ENCODE measurements around the gene DTNA. TPM values are rescaled to one million over a fixed set of nuclear protein-coding genes. Genes with fewer than 3 reads are reported as not detected.

The DTNA gene
- polyA plus RNA-seq, 1 donor from 2014 or later = 53.9 TPM

DNA sequence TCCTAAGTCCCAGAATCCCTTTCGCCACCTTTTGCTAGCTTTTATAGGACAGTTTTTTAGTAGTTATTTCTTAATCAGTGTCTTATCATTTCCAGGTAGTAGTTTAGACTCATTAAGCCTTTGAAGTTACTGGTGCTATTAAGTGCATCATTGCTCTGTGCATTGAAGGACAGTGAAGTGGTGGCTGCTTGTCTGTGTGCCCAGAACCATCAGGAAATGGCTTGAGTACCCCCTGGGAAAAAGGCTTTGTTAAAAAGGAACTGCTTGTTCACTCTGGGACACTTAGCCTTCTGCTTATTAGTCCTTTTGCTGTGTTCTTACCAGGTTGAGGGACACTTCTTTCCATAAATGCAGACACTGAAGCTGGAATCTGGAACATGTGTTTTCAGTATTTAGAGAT lies 30.0 kb downstream of the DTNA start:
- H3K4me3 ChIP-seq (ENCODE audit: low read length) = no peak overlapping the region
- no peaks in the 10 kb centered on the region for H3K36me3 ChIP-seq (ENCODE audit: insufficient read depth, low read length)
- H3F3A ChIP-seq (ENCODE audit: insufficient read depth, low read length, poor library complexity, severe bottlenecking) = no peaks in the 10 kb centered on the region

DNA sequence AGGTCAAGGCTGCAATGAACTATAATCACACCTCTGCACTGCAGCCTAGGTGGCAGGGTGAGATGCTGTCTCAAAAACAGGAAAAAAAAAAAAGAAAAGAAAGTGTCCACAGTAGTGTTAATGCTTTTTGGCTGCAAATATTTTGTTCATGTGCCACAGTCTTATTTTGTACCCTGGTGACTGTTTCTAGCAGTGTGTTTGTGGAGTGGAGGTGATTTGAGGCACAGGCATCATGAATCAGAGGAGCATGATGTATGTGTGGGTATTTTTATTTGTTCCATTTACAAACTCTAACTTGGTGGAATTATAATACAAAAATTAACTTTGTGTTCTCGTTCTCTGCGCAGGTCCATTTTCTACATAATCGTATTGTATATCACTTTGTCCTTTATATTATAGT lies 30.6 kb downstream of the DTNA start:
- no peaks in the 10 kb centered on the region for H3K36me3 ChIP-seq (ENCODE audit: insufficient read depth, low read length)
- H3K4me3 ChIP-seq (ENCODE audit: low read length) = no peak overlapping the region
- no peaks in the 10 kb centered on the region for H3K9me3 ChIP-seq (ENCODE audit: low read length)
- no peaks in the 10 kb centered on the region for H3K79me2 ChIP-seq (replicated peaks; ENCODE audit: insufficient read depth, low read length)
- no peak overlapping the region for H3K4me2 ChIP-seq (ENCODE audit: low read length)
- H3K9me2 ChIP-seq (ENCODE audit: insufficient read depth, low read length) = no peaks in the 10 kb centered on the region
- no peaks in the 10 kb centered on the region for H3K27me3 ChIP-seq (ENCODE audit: insufficient read depth, low read depth, low read length)
- TF ChIP-seq, protein P1, sequence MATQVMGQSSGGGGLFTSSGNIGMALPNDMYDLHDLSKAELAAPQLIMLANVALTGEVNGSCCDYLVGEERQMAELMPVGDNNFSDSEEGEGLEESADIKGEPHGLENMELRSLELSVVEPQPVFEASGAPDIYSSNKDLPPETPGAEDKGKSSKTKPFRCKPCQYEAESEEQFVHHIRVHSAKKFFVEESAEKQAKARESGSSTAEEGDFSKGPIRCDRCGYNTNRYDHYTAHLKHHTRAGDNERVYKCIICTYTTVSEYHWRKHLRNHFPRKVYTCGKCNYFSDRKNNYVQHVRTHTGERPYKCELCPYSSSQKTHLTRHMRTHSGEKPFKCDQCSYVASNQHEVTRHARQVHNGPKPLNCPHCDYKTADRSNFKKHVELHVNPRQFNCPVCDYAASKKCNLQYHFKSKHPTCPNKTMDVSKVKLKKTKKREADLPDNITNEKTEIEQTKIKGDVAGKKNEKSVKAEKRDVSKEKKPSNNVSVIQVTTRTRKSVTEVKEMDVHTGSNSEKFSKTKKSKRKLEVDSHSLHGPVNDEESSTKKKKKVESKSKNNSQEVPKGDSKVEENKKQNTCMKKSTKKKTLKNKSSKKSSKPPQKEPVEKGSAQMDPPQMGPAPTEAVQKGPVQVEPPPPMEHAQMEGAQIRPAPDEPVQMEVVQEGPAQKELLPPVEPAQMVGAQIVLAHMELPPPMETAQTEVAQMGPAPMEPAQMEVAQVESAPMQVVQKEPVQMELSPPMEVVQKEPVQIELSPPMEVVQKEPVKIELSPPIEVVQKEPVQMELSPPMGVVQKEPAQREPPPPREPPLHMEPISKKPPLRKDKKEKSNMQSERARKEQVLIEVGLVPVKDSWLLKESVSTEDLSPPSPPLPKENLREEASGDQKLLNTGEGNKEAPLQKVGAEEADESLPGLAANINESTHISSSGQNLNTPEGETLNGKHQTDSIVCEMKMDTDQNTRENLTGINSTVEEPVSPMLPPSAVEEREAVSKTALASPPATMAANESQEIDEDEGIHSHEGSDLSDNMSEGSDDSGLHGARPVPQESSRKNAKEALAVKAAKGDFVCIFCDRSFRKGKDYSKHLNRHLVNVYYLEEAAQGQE (IDR thresholded peaks at IDR 0.05; ENCODE audit: borderline replicate concordance) = no peak
- no peak for TF ChIP-seq TAF1 (IDR thresholded peaks at IDR 0.05; ENCODE audit: low read depth)
- no peak for TF ChIP-seq SMC3 (conservative IDR thresholded peaks at IDR 0.05; ENCODE audit: poor library complexity)
- TF ChIP-seq, protein P2, sequence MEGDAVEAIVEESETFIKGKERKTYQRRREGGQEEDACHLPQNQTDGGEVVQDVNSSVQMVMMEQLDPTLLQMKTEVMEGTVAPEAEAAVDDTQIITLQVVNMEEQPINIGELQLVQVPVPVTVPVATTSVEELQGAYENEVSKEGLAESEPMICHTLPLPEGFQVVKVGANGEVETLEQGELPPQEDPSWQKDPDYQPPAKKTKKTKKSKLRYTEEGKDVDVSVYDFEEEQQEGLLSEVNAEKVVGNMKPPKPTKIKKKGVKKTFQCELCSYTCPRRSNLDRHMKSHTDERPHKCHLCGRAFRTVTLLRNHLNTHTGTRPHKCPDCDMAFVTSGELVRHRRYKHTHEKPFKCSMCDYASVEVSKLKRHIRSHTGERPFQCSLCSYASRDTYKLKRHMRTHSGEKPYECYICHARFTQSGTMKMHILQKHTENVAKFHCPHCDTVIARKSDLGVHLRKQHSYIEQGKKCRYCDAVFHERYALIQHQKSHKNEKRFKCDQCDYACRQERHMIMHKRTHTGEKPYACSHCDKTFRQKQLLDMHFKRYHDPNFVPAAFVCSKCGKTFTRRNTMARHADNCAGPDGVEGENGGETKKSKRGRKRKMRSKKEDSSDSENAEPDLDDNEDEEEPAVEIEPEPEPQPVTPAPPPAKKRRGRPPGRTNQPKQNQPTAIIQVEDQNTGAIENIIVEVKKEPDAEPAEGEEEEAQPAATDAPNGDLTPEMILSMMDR (IDR thresholded peaks at IDR 0.05; ENCODE audit: poor library complexity, severe bottlenecking) = no peak
- TF ChIP-seq POLR2AphosphoS5 (IDR thresholded peaks at IDR 0.05) = no peak
- no peak for TF ChIP-seq RAD21 (conservative IDR thresholded peaks at IDR 0.05)
- no peak for TF ChIP-seq MXI1 (conservative IDR thresholded peaks at IDR 0.05; ENCODE audit: poor library complexity, severe bottlenecking)
- no peak for TF ChIP-seq EZH2 (IDR thresholded peaks at IDR 0.05; ENCODE audit: borderline replicate concordance, insufficient read depth, low read length, poor library complexity, severe bottlenecking)
- TF ChIP-seq EP300 (conservative IDR thresholded peaks at IDR 0.05; ENCODE audit: poor library complexity, severe bottlenecking) = no peak
- no peak overlapping the region for H2AFZ ChIP-seq (ENCODE audit: low read depth, low read length)
- no peak overlapping the region for H3K9ac ChIP-seq (ENCODE audit: low read length)
- H3F3A ChIP-seq (ENCODE audit: insufficient read depth, low read length, poor library complexity, severe bottlenecking) = no peaks in the 10 kb centered on the region
- H3K27ac ChIP-seq (ENCODE audit: low read length) = no peak overlapping the region
- H4K20me1 ChIP-seq (ENCODE audit: insufficient read depth) = no peaks in the 10 kb centered on the region

More for the DNA sequence above, 30.0 kb downstream of the DTNA start:
- H3K9me3 ChIP-seq (ENCODE audit: low read length) = no peaks in the 10 kb centered on the region
- no peak overlapping the region for H3K27ac ChIP-seq (ENCODE audit: low read length)
- TF ChIP-seq, protein P1 (IDR thresholded peaks at IDR 0.05; ENCODE audit: borderline replicate concordance) = no peak
- TF ChIP-seq TAF1 (IDR thresholded peaks at IDR 0.05; ENCODE audit: low read depth) (no peak), MXI1 (conservative IDR thresholded peaks at IDR 0.05; ENCODE audit: poor library complexity, severe bottlenecking) (no peak), EP300 (conservative IDR thresholded peaks at IDR 0.05; ENCODE audit: poor library complexity, severe bottlenecking) (no peak), POLR2AphosphoS5 (IDR thresholded peaks at IDR 0.05) (no peak), EZH2 (IDR thresholded peaks at IDR 0.05; ENCODE audit: borderline replicate concordance, insufficient read depth, low read length, poor library complexity, severe bottlenecking) (no peak), SMC3 (conservative IDR thresholded peaks at IDR 0.05; ENCODE audit: poor library complexity) (no peak), RAD21 (conservative IDR thresholded peaks at IDR 0.05) (no peak)
- TF ChIP-seq, protein P2 (IDR thresholded peaks at IDR 0.05; ENCODE audit: poor library complexity, severe bottlenecking) = no peak
- H3K9ac ChIP-seq (ENCODE audit: low read length) = no peak overlapping the region
- H4K20me1 ChIP-seq (ENCODE audit: insufficient read depth) = no peaks in the 10 kb centered on the region
- no peaks in the 10 kb centered on the region for H3K79me2 ChIP-seq (replicated peaks; ENCODE audit: insufficient read depth, low read length)
- H2AFZ ChIP-seq (ENCODE audit: low read depth, low read length) = no peak overlapping the region
- H3K9me2 ChIP-seq (ENCODE audit: insufficient read depth, low read length) = no peaks in the 10 kb centered on the region
- no peak overlapping the region for H3K4me2 ChIP-seq (ENCODE audit: low read length)
- H3K27me3 ChIP-seq (ENCODE audit: insufficient read depth, low read depth, low read length) = no peaks in the 10 kb centered on the region
